ENCODE data around the gene CYP2D6.
"Not testable (repeated sequence)": the region's sequence is repeated elsewhere in the genome, so short reads cannot be mapped to it uniquely, and the experiment has no call there.

DNA sequence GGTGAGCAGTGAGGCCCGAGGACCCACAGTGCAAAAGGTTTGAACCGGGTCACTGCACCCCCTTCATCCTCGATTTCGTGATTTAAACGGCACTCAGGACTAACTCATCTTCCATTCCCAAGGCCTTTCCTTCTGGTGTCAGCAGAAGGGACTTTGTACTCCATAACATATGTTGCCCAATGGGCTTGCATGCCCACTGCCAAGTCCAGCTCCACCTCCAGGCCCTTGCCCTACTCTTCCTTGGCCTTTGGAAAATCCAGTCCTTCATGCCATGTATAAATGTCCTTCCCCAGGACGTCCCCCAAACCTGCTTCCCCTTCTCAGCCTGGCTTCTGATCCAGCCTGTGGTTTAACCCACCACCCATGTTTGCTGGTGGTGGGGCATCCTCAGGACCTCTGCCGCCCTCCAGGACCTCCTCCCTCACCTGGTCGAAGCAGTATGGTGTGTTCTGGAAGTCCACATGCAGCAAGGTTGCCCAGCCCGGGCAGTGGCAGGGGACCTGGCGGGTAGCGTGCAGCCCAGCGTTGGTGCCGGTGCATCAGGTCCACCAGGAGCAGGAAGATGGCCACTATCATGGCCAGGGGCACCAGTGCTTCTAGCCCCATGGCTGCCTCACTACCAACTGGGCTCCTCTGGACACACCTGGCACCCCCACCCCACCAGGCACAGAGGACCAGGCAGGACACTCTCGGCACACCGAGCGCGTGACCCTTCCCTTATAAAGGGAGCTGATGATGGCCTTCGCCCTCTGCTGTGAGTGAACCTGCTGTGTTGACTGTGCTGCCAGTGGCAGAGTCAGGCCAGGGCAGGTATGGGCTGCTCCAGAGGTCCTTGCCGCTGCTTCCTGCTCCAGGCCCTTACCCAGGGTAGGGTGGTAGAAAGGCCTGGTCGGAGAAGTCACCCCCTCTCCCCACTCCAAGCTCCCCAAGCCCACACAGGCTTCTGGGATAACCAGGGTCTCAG, 13.5 kb upstream of the CYP2D6 start:
- TF ChIP-seq, protein P1, sequence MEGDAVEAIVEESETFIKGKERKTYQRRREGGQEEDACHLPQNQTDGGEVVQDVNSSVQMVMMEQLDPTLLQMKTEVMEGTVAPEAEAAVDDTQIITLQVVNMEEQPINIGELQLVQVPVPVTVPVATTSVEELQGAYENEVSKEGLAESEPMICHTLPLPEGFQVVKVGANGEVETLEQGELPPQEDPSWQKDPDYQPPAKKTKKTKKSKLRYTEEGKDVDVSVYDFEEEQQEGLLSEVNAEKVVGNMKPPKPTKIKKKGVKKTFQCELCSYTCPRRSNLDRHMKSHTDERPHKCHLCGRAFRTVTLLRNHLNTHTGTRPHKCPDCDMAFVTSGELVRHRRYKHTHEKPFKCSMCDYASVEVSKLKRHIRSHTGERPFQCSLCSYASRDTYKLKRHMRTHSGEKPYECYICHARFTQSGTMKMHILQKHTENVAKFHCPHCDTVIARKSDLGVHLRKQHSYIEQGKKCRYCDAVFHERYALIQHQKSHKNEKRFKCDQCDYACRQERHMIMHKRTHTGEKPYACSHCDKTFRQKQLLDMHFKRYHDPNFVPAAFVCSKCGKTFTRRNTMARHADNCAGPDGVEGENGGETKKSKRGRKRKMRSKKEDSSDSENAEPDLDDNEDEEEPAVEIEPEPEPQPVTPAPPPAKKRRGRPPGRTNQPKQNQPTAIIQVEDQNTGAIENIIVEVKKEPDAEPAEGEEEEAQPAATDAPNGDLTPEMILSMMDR (IDR thresholded peaks at IDR 0.05), result not testable (repeated sequence)
- TF ChIP-seq POLR2A (IDR thresholded peaks at IDR 0.05), result not testable (repeated sequence)

Measured in esophagus squamous epithelium (tissue), 4 donors.